Ishikawa (cell line): Measurements from ENCODE around the gene SPINT2.

Experiments
- CEBPB ChIP-seq: IDR thresholded peaks from 2 replicates; pipeline ENCODE4 v1.6.1; 2012
- CREB1 ChIP-seq: IDR thresholded peaks from 2 replicates; pipeline ENCODE4 v1.6.1; 2012; ENCODE audit warnings: low read depth
- EGR1 ChIP-seq: IDR thresholded peaks from 2 replicates; pipeline ENCODE4 v1.6.1; 2012
- EP300 ChIP-seq: IDR thresholded peaks from 2 replicates; pipeline ENCODE4 v1.6.1; 2012; ENCODE audit warnings: borderline replicate concordance
- FOXM1 ChIP-seq: IDR thresholded peaks from 2 replicates; pipeline ENCODE4 v1.6.1; 2012; ENCODE audit warnings: low read depth, borderline replicate concordance
- NFIC ChIP-seq: IDR thresholded peaks from 2 replicates; pipeline ENCODE4 v1.6.1; 2012
- RAD21 ChIP-seq: IDR thresholded peaks from 2 replicates; pipeline ENCODE4 v1.6.1; 2012; ENCODE audit warnings: low read depth
- TAF1 ChIP-seq: IDR thresholded peaks from 2 replicates; pipeline ENCODE4 v1.6.1; 2012; ENCODE audit warnings: low read depth, mild to moderate bottlenecking
- TCF12 ChIP-seq: IDR thresholded peaks from 2 replicates; pipeline ENCODE4 v1.6.1; 2012; ENCODE audit warnings: low read depth
- TEAD4 ChIP-seq: IDR thresholded peaks from 2 replicates; pipeline ENCODE4 v1.6.1; 2012
- YY1 ChIP-seq: IDR thresholded peaks from 2 replicates; pipeline ENCODE4 v1.6.1; 2012; ENCODE audit warnings: low read depth
- ZBTB7A ChIP-seq: IDR thresholded peaks from 2 replicates; pipeline ENCODE4 v1.6.1; 2012; ENCODE audit warnings: low read depth
- TF ChIP-seq, protein P1 (sequence below): IDR thresholded peaks from 2 replicates; pipeline ENCODE4 v1.6.1; 2012
- TF ChIP-seq, protein P2 (sequence below): IDR thresholded peaks from 2 replicates; pipeline ENCODE4 v1.6.1; 2012; ENCODE audit warnings: low read depth, mild to moderate bottlenecking

DNA sequence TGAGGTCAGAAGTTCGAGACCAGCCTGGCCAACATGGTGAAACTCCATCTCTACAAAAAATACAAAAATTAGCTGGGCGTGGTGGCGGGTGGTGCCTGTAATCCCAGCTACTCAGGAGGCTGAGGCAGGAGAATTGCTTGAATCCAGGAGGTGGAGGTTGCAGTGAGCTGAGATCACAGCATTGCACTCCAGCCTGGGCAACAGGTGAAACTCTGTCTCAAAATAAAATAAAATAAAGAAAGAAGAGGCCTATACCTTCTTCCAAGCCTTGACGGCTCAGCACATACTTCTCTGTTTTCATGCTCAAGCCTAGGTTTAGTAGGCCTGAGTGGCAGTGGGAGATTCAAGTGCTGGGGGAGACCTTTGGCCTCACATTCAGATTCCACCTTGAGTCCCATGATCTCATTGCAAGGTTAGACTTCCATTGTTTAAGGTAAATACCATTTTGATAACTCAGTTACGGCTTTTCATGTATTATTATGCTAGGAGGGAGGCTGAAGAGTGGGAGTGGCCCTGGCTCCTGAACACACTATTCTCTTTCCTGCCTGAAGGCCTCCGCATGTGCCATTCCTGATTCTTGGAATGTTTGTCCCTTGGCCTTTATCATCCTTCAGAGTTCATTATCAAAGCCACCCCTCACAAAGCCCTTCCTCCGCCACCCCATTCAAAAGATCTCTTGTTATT lies 1.6 kb upstream of the SPINT2 start:
- no peak for TF ChIP-seq TAF1
- TF ChIP-seq NFIC = no peak
- no peak for TF ChIP-seq CREB1
- no peak for TF ChIP-seq FOXM1
- TF ChIP-seq, protein P1, sequence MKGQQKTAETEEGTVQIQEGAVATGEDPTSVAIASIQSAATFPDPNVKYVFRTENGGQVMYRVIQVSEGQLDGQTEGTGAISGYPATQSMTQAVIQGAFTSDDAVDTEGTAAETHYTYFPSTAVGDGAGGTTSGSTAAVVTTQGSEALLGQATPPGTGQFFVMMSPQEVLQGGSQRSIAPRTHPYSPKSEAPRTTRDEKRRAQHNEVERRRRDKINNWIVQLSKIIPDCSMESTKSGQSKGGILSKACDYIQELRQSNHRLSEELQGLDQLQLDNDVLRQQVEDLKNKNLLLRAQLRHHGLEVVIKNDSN = no peak
- TF ChIP-seq, protein P2, sequence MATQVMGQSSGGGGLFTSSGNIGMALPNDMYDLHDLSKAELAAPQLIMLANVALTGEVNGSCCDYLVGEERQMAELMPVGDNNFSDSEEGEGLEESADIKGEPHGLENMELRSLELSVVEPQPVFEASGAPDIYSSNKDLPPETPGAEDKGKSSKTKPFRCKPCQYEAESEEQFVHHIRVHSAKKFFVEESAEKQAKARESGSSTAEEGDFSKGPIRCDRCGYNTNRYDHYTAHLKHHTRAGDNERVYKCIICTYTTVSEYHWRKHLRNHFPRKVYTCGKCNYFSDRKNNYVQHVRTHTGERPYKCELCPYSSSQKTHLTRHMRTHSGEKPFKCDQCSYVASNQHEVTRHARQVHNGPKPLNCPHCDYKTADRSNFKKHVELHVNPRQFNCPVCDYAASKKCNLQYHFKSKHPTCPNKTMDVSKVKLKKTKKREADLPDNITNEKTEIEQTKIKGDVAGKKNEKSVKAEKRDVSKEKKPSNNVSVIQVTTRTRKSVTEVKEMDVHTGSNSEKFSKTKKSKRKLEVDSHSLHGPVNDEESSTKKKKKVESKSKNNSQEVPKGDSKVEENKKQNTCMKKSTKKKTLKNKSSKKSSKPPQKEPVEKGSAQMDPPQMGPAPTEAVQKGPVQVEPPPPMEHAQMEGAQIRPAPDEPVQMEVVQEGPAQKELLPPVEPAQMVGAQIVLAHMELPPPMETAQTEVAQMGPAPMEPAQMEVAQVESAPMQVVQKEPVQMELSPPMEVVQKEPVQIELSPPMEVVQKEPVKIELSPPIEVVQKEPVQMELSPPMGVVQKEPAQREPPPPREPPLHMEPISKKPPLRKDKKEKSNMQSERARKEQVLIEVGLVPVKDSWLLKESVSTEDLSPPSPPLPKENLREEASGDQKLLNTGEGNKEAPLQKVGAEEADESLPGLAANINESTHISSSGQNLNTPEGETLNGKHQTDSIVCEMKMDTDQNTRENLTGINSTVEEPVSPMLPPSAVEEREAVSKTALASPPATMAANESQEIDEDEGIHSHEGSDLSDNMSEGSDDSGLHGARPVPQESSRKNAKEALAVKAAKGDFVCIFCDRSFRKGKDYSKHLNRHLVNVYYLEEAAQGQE = no peak
- TF ChIP-seq RAD21 = no peak
- TF ChIP-seq EP300 = 0 out of 2 replicates have a peak, but pooled peaks have one; percentile 20
- no peak for TF ChIP-seq CEBPB
- TF ChIP-seq YY1 = no peak
- TF ChIP-seq TEAD4 = no peak; the same call in 1 of the 2 replicates
- TF ChIP-seq TCF12 = no peak
- TF ChIP-seq EGR1 = no peak
- no peak for TF ChIP-seq ZBTB7A
